GM18526 (cell line): ENCODE measurements around the gene ACTN4.

ENCODE experiments used
- POLR2A ChIP-seq: IDR thresholded peaks from 3 replicates; pipeline ENCODE4 v1.6.1; 2011; ENCODE audit not compliant: insufficient read length; ENCODE audit errors: extremely low read depth

Gene ACTN4

DNA sequence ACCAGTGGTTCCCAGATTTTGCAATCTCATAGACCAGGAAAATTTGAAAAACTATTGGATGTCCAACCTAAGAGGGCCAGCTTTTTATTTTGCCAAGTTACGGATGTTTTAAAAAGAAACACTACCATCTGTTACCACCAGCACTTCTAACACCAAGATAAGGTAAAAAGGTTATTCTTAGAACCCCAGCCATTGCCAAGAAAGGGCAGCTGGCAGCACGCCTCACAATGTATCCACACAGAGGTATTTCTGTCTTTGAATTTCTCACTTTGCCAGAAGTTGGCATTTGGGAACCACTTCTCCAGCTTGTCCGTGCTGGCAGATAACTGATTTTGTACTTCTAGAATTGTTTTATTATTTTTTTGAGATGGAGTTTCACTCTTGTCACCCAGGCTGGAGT, 68.1 kb downstream of the ACTN4 start:
- TF ChIP-seq POLR2A: no peak

GRCh38 chr19:38717051-38717450, 69.6 kb downstream of the ACTN4 start:
- TF ChIP-seq POLR2A: no peak

GRCh38 chr19:38717855-38718254, 70.4 kb downstream of the ACTN4 start:
- TF ChIP-seq POLR2A: no peak

- no peak for TF ChIP-seq POLR2A
These were observed 71.5 kb downstream of the ACTN4 start for GRCh38 chr19:38718747-38719543.

DNA sequence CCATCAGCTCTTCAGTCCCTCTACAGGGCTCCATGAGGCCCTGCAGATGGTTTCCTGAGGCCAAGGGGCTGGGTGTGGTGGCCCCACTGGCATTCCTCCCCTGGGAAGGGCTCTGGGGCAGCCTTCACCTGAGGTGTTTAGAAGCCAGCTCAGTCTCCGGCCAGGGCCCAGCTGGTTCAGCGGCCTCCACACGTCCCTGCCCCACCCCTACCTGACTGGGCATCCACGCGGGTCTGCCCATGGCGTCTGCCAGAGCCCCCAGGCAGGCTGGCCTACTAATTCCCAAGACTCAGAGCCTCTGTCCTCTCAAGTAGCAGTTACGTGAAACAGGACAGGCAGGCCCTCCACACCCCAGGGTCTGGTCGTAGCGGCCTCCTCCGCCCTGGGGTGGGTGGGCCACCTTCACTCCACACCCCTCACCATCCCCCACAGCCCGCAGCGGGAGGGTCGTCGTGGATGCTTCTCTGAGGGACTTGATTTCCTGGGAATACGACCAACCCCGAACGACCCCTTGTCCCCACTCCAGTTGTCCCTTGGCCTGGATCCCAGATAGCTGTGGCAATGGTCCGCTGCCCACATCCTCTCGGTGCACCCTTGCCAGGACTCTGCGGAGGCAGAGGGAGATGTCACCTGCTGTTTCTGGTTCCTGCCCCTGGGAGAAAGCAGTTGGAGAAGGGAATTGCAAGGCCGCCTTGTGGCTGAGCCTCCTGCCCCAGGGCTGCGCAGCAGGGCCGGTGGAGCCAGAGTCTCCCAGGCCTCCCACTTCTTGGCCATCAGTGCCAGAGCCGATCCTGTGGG, 72.5 kb downstream of the ACTN4 start:
- TF ChIP-seq POLR2A: no peak

- no peak for TF ChIP-seq POLR2A
These were observed 73.2 kb downstream of the ACTN4 start for GRCh38 chr19:38720559-38721236.

GRCh38 chr19:38721496-38721895, 74.0 kb downstream of the ACTN4 start:
- TF ChIP-seq POLR2A: no peak

DNA sequence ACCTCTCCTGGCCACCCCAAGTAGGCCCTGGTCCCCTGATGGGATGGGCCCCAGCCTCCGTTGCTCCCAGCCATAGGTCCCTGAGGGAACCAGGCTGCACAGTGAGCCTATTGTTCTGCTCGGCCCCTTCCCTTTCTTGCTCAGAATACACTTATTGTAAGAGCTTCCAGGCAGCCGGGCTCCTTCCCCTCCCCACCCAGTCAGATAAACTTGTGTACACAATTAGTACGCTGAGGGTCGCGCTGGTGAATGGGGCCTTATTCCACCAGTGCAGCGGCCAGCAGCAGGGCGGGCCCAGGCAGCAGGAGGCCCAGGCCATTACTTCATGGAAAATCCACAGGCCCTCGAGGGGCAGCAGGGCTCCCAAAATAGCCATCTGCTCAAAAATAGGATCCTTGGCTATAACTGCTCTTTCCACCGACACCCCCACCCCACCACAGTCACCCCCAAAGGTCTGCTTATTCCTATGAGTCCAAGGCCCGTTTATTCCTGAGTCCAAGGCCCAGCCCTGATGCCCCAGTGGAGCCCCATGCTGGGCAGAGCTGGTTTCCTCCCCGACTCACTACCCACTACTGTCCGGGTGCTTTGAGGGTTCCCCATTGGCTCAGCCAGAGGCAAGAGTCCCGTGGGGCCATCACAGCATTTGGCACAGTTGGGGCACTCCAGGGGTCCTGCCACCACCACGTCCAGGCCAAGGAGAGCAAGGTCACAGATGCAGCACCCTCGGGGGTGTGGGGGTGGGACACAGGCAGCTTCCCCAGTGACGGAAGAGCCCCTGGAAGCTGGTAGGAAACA, 74.7 kb downstream of the ACTN4 start:
- TF ChIP-seq POLR2A: no peak

DNA sequence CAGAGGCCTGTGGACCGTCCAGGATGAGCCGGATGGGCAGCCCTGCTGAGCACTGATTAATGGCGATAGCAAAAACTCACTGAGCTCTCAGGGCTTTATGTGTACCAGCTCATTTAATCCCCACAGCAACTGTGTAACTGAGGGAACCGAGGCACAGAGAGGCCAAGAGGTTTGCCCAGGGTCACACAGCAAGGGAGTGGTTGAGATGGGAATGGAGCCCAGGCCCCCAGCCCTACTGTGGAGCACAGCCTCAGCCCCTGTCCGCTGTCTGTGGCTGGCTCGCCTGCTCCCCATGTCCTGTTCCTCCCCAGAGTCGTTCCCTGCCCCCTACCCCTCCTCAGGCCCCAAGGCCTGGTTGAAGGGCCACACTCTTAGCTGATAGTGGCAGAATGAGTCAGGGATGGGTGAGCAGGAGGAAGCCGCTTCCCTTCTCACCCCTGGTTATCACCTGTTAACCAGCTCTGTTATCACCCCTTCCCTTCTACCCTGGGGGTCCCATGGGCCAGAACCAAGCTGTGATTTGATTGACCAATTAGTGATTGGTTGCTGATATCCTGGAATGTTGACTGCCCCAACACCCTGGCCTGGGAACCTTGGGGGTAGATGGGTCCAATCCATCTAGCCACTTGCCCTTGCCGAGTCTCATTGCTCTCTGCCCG, 75.6 kb downstream of the ACTN4 start:
- no peak for TF ChIP-seq POLR2A

DNA sequence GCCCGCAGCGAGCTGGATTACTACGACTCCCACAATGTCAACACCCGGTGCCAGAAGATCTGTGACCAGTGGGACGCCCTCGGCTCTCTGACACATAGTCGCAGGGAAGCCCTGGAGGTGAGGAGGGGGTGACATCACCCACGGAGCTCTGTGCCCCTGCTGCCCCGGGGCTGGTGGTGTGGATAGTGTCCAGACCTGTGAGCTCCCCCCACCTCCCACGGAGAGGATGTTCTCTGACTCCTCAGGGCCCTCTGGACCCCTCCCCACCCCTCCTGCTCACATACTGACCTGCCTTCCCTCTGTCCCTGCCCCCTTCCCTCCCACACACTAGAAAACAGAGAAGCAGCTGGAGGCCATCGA, 76.1 kb downstream of the ACTN4 start:
- no peak for TF ChIP-seq POLR2A

DNA sequence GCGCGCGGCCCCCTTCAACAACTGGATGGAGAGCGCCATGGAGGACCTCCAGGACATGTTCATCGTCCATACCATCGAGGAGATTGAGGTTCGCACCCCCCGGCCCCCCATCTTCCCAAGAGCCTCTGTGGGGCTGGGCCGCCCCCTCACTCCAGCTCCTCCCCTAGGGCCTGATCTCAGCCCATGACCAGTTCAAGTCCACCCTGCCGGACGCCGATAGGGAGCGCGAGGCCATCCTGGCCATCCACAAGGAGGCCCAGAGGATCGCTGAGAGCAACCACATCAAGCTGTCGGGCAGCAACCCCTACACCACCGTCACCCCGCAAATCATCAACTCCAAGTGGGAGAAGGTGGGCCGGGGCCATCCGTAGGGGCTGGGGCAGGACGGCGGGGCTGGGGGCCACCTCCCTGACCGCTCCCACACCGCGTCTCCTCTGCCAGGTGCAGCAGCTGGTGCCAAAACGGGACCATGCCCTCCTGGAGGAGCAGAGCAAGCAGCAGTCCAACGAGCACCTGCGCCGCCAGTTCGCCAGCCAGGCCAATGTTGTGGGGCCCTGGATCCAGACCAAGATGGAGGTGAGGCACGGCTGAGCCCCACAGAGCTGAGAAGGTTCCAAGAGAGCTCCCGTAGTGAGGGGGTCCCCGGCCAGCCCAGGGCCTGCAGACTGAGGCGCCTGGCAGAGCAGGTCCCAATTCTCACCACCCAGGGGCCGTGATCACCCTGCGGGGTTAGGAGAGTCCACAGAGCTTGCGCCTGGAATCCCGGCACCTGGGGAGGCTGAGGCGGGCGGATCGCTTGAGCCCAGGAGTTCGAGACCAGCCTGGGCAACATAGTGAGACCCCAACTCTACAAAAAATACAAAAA, 76.8 kb downstream of the ACTN4 start:
- TF ChIP-seq POLR2A: no peak

DNA sequence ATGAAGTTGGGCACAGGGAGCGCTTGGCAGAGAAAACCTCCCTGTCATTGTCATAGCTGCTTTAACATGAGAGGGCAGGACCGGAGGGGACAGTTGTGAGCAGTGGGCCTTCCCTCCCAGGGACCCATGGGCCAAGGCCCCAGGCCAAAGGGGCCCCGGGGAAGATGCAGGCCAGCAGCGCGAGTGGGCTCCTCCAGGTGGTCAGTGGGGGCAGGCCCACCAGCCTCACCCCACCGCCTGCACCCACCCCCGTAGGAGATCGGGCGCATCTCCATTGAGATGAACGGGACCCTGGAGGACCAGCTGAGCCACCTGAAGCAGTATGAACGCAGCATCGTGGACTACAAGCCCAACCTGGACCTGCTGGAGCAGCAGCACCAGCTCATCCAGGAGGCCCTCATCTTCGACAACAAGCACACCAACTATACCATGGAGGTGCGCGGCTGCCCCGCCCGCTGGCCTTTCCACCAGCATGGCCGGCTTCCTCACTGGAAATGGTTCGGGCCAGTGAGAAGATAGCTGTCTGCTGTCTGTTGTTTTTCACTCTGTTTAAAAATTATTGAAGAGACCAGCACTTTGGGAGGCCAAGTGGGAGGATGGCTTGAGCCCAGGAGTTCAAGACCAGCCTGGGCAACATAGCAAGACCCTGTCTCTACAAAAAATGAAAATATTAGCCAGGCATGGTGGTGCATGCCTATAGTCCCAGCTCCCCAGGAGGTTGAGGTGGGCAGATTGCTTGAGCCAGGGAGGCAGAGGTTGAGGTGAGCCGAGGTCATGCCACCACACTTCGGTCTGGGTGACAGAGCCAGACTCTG, 78.2 kb downstream of the ACTN4 start:
- no peak for TF ChIP-seq POLR2A

- TF ChIP-seq POLR2A: no peak
These were observed 78.8 kb downstream of the ACTN4 start for GRCh38 chr19:38726284-38726673.
